GM18867 (cell line): Measurements from ENCODE around the gene OSBPL7.

Experiments
- ATAC-seq: cut with Tn5 transposase; IDR thresholded peaks from one replicate; pipeline ENCODE4 v1.9.1; 2021; ENCODE audit warnings: mild to moderate bottlenecking, moderate library complexity; ENCODE audit not compliant: unreplicated experiment

OSBPL7 gene

GRCh38 chr17:47829870-47830269 lies 8.3 kb upstream of the OSBPL7 start:
- no peak for ATAC-seq

- no peak for ATAC-seq
Measured at GRCh38 chr17:47823519-47823918, 1.9 kb upstream of the OSBPL7 start.

- ATAC-seq = no peak
Measured at GRCh38 chr17:47822785-47823184, 1.2 kb upstream of the OSBPL7 start.

GRCh38 chr17:47821031-47821423 lies 567 bp downstream of the OSBPL7 start:
- no peak for ATAC-seq

GRCh38 chr17:47820033-47820789 lies 1.4 kb downstream of the OSBPL7 start:
- ATAC-seq = no peak

GRCh38 chr17:47819475-47819874 lies 2.1 kb downstream of the OSBPL7 start:
- ATAC-seq = no peak

- ATAC-seq = no peak
Measured at GRCh38 chr17:47818002-47818695, 3.4 kb downstream of the OSBPL7 start.

- ATAC-seq = no peak
Measured at GRCh38 chr17:47816947-47817346, 4.6 kb downstream of the OSBPL7 start.

GRCh38 chr17:47816111-47816735 lies 5.4 kb downstream of the OSBPL7 start:
- no peak for ATAC-seq

- no peak for ATAC-seq
Measured at GRCh38 chr17:47815106-47815918, 6.3 kb downstream of the OSBPL7 start.

GRCh38 chr17:47813512-47814031 lies 8.0 kb downstream of the OSBPL7 start:
- no peak for ATAC-seq

- no peak for ATAC-seq
Measured at GRCh38 chr17:47813077-47813476, 8.5 kb downstream of the OSBPL7 start.

GRCh38 chr17:47812146-47812920 lies 9.3 kb downstream of the OSBPL7 start:
- no peak for ATAC-seq

- no peak for ATAC-seq
Measured at GRCh38 chr17:47811709-47812108, 9.9 kb downstream of the OSBPL7 start.

- ATAC-seq = no peak
Measured at GRCh38 chr17:47810901-47811635, 10.5 kb downstream of the OSBPL7 start.

GRCh38 chr17:47810200-47810821 lies 11.3 kb downstream of the OSBPL7 start:
- peak; percentile 61 for ATAC-seq

GRCh38 chr17:47808830-47809480 lies 12.6 kb downstream of the OSBPL7 start:
- ATAC-seq = no peak

- no peak for ATAC-seq
Measured at GRCh38 chr17:47808036-47808829, 13.4 kb downstream of the OSBPL7 start.
